Natural killer cell treated with Interleukin-12 subunit alpha and Interleukin-12 subunit beta and Interleukin-15 and Interleukin-18, amount 100 ng/mL, for 72 hours (primary cell): Measurements from ENCODE around the gene TMCC3. TPM values are rescaled to one million over a fixed set of nuclear protein-coding genes. Genes with fewer than 3 reads are reported as not detected.

Experiments used
- ATAC-seq, 2 donors: fragments of 150-1000 bp; cut with Tn5 transposase in 1 of 2; sonication (Bioruptor Pico), chemical (Tn5 transposase) in 1 of 2; 2 replicates each; pipeline ENCODE4 v1.10.0; 2021
- DNase-seq: peaks from one replicate; pipeline ENCODE4 v3.0.0; 2022; ENCODE audit warnings: low spot score
- H3K27ac Mint-ChIP-seq, 2 donors: 1 replicate in 1 of 2; 2 replicates in 1 of 2; pipeline ENCODE4 v1.8.0; 2022; ENCODE audit warnings: mixed read lengths in 2 of 2, mild to moderate bottlenecking in 1 of 2, moderate library complexity in 1 of 2
- H3K27me3 Mint-ChIP-seq, 2 donors: 1 replicate in 1 of 2; 2 replicates in 1 of 2; pipeline ENCODE4 v1.8.0; 2022; ENCODE audit warnings: mixed read lengths in 2 of 2
- H3K36me3 Mint-ChIP-seq: one replicate; pipeline ENCODE4 v1.8.0; 2022; ENCODE audit warnings: mixed read lengths
- H3K4me1 Mint-ChIP-seq, 2 donors: 1 replicate in 1 of 2; 2 replicates in 1 of 2; pipeline ENCODE4 v1.8.0; 2022; ENCODE audit warnings: low read depth in 2 of 2, mixed read lengths in 2 of 2, mild to moderate bottlenecking in 1 of 2
- H3K4me3 Mint-ChIP-seq: one replicate; pipeline ENCODE4 v1.8.0; 2022; ENCODE audit warnings: mixed read lengths
- H3K9me3 Mint-ChIP-seq: 2 replicates; pipeline ENCODE4 v1.8.0; 2022; ENCODE audit warnings: mixed read lengths
- total RNA-seq, 2 donors: library from RNA; stranded (reverse); gene quantifications; one replicate each; pipeline ENCODE4 v1.2.3, GENCODE V29; 2022

TMCC3 gene
- total RNA-seq, 2 donors from 2014 or later, result 1.8 to 3.5 TPM

DNA sequence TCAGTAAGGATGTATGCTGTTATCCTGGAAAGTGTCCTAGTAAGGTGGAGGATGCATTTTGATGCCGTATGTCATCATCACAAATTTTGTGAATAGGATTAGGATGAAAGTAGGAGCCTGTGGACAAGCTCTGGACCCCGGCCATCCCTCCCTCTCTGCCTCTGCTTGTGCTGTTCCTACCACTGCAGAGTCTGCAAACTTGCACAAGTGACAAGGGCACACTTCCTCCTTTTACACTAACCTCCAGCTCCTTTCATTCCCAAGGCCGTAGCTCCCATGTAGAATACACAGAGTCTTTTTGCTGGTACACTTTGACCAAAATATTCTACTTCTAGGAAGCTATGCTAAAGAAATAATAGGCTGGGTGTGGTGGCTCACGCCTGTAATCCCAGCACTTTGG, 13.3 kb upstream of the TMCC3 start:
- H3K27ac Mint-ChIP-seq, result no peak overlapping the region
- no peaks in the 10 kb centered on the region for H3K27me3 Mint-ChIP-seq
- DNase-seq, result no peak
- H3K36me3 Mint-ChIP-seq, result no peaks in the 10 kb centered on the region
- H3K9me3 Mint-ChIP-seq, result no peaks in the 10 kb centered on the region
- ATAC-seq, result no peak
- no peaks in the 10 kb centered on the region for H3K4me1 Mint-ChIP-seq
- no peak overlapping the region for H3K4me3 Mint-ChIP-seq

DNA sequence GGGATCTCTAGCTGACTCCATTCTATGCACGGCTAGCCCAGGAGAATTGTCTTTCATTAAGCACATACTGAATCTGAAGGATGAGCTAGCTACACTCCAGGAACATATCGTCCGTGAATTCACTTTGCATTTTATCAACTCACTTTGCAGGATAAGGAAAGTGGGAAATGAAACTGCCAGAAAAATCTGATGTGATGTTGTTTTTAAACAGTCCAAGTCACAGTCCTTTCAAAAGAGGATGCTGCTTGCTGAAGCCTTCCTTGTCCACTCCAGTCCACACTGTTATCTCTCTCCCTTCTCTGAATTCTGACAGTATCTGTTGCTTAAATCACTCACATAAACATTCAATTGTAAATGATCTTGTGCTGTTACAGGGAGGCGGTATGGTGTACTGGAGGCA, 12.7 kb upstream of the TMCC3 start:
- ATAC-seq, result peak in 1 of 2 donors; percentile 27
- no peak for DNase-seq
- Mint-ChIP-seq H3K9me3 (no peaks in the 10 kb centered on the region), H3K27ac (no peak overlapping the region), H3K4me3 (no peak overlapping the region), H3K27me3 (no peaks in the 10 kb centered on the region), H3K4me1 (no peaks in the 10 kb centered on the region), H3K36me3 (no peaks in the 10 kb centered on the region)

DNA sequence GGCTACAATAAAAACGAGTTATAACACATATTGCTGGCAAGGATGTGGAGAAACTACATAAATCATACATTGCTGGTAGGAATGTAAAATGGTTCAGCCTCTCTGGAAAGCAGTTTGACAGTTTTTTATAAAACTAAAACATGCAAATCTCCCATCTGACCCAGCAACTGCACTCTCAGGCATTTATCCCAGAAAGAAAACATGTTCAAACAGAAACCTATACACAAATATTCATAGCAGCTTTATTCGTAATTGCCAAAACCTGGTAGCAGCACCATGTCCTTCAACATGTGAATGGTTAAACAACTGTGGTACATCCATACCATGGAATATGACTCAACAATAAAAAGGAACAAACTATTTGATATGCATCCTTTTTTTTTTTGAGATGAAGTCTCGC, 10.1 kb upstream of the TMCC3 start:
- Mint-ChIP-seq H3K4me3 (no peak overlapping the region), H3K9me3 (no peaks in the 10 kb centered on the region), H3K36me3 (no peaks in the 10 kb centered on the region), H3K4me1 (no peaks in the 10 kb centered on the region), H3K27ac (no peak overlapping the region), H3K27me3 (no peaks in the 10 kb centered on the region)
- no peak for ATAC-seq
- no peak for DNase-seq

GRCh38 chr12:94659346-94659930, 9.1 kb upstream of the TMCC3 start:
- H3K27ac Mint-ChIP-seq, result no peak overlapping the region
- DNase-seq (no peak), ATAC-seq (no peak)
- no peaks in the 10 kb centered on the region for H3K36me3 Mint-ChIP-seq
- H3K9me3 Mint-ChIP-seq, result no peaks in the 10 kb centered on the region
- no peak overlapping the region for H3K4me3 Mint-ChIP-seq
- no peaks in the 10 kb centered on the region for H3K4me1 Mint-ChIP-seq
- no peaks in the 10 kb centered on the region for H3K27me3 Mint-ChIP-seq

GRCh38 chr12:94658931-94659330, 8.6 kb upstream of the TMCC3 start:
- DNase-seq, result no peak
- Mint-ChIP-seq H3K27me3 (no peaks in the 10 kb centered on the region), H3K9me3 (no peaks in the 10 kb centered on the region), H3K27ac (no peak overlapping the region), H3K4me3 (no peak overlapping the region), H3K4me1 (no peaks in the 10 kb centered on the region), H3K36me3 (no peaks in the 10 kb centered on the region)
- no peak for ATAC-seq

DNA sequence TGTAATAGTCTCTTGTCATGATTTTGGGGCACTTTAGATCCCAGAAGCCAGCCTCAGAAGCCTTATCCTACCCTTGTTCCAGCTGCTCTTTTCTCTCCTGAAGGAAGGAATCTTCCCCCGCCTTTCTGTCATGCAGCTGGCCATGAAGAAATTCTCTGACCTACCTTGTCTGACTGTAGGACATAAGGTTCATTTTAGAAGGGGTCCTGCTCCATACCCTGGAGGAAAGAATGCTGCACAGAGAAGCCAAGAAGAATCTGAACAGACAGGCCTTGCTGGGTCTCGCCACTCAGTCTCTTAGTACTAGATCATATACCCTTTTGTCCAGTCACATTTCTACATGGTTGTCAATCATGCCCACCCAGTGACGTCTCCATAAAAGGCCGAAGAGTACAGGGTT, 6.2 kb upstream of the TMCC3 start:
- Mint-ChIP-seq H3K27ac (no peak overlapping the region), H3K9me3 (no peaks in the 10 kb centered on the region), H3K4me3 (no peak overlapping the region), H3K36me3 (no peaks in the 10 kb centered on the region), H3K27me3 (no peaks in the 10 kb centered on the region), H3K4me1 (peaks cover 0 to 3% of the 10 kb centered on the region in 2 donors)
- DNase-seq (no peak), ATAC-seq (no peak)

DNA sequence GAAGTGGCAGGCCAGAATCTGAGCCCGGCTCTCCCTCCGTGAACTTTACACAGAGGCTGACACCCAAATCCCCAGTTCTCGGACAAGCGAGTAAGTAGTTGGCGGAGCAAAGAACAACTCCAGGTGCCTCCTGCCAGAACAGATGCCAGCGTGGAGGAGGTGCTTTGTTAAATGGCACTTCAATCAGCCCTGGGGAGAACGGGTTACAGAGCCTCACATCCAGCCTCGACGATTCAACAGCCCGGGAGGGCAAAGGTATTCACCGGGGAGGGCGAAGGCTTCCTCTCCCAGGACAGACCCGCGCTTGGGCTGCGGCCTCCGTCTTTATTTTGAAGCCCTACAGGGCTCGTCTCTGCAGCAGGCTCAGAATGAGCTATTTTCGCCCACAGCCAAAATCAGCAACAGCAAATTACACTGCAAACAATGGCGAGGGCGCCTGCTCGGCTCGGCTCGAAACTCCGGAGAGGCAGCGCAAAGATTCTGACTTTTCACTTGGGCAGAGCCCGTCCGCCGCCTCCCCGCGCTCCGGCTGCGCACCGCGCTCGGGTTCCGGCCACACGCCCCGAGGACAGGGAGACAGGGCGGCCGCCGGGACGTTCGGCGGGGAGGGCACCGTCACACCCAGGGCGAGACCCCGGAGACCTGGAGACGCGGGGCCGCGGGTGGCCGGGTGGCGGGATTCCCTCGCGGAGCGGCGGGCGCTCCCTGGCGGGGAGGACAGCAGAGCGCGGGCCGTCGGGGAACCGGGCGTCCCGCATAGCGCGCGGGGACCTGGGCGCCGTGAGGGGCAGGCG, 811 bp downstream of the TMCC3 start:
- no peaks in the 10 kb centered on the region for H3K27me3 Mint-ChIP-seq
- no peaks in the 10 kb centered on the region for H3K9me3 Mint-ChIP-seq
- H3K4me1 Mint-ChIP-seq, result peaks cover 35 to 39% of the 10 kb centered on the region in 2 donors
- DNase-seq (peak; percentile 65), ATAC-seq (peak; percentile 74 to 83)
- H3K36me3 Mint-ChIP-seq, result no peaks in the 10 kb centered on the region
- peak overlapping the region; percentile 9 to 63 for H3K27ac Mint-ChIP-seq
- peak overlapping the region; percentile 80 for H3K4me3 Mint-ChIP-seq

GRCh38 chr12:94648578-94648977, 1.8 kb downstream of the TMCC3 start:
- peak overlapping the region; percentile 9 to 63 for H3K27ac Mint-ChIP-seq

DNA sequence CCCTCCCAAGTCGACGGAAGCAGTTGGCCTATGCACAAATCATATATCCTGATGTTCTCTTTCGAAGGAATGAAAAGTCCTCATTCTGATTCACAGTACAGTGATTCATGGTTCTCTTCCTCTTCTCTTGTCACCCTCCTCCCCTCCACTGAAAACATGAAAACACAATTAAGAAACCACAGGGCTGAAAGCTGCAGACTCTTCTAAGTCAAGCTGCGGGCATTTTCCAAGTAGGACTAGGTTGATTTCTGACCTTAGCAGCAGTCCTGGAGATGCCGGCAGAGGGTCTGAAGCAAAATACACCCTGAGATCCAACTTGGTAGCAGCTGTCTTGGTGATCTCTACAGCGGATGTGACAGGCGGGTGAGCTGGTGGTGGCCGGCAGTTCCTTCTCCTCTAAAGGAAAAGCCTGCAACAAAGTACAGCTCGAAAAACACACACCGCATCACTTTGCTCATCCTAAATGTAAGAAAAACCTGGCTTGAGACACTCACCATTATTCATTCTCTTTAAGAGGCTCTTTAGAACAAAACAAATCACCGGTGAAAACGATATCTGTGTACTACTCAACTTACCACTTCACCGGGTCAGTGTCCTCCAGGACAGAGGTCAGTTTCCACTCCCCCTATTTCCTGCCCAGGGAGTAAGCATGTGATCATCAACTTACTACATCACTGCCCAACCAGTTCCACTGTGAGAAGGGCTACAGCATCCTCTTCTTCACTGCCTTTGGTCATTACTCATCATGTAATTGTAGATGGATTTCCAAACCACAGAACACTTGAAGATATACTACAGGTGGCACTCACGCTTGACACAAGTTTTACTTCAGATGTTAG, 6.0 kb downstream of the TMCC3 start:
- Mint-ChIP-seq H3K4me3 (peak overlapping the region; percentile 54), H3K36me3 (no peaks in the 10 kb centered on the region), H3K27me3 (no peaks in the 10 kb centered on the region), H3K9me3 (no peaks in the 10 kb centered on the region), H3K27ac (peak overlapping the region; percentile 72 to 90), H3K4me1 (peaks cover 64 to 75% of the 10 kb centered on the region in 2 donors)
- ATAC-seq, result peak; percentile 75
- no peak for DNase-seq

More at GRCh38 chr12:94648578-94648977, 1.8 kb downstream of the TMCC3 start:
- Mint-ChIP-seq H3K9me3 (no peaks in the 10 kb centered on the region), H3K4me1 (peaks cover 45 to 49% of the 10 kb centered on the region in 2 donors), H3K4me3 (peak overlapping the region; percentile 80), H3K27me3 (no peaks in the 10 kb centered on the region), H3K36me3 (no peaks in the 10 kb centered on the region)
- no peak for DNase-seq
- ATAC-seq, result no peak

- H3K27me3 Mint-ChIP-seq, result no peaks in the 10 kb centered on the region
- H3K4me1 Mint-ChIP-seq, result peaks cover 57 to 67% of the 10 kb centered on the region in 2 donors
- H3K4me3 Mint-ChIP-seq, result peak overlapping the region; percentile 54
- H3K27ac Mint-ChIP-seq, result peak overlapping the region; percentile 72 to 90
- no peaks in the 10 kb centered on the region for H3K9me3 Mint-ChIP-seq
- ATAC-seq (peak in 1 of 2 donors; percentile 19), DNase-seq (no peak)
- H3K36me3 Mint-ChIP-seq, result no peaks in the 10 kb centered on the region
Measured at GRCh38 chr12:94643606-94644005, 6.8 kb downstream of the TMCC3 start.

GRCh38 chr12:94641283-94641682, 9.1 kb downstream of the TMCC3 start:
- peaks cover 47 to 52% of the 10 kb centered on the region in 2 donors for H3K4me1 Mint-ChIP-seq
- H3K4me3 Mint-ChIP-seq, result peak overlapping the region; percentile 67
- H3K9me3 Mint-ChIP-seq, result no peaks in the 10 kb centered on the region
- H3K27ac Mint-ChIP-seq, result peak overlapping the region; percentile 73 to 79
- no peak for DNase-seq
- no peaks in the 10 kb centered on the region for H3K27me3 Mint-ChIP-seq
- H3K36me3 Mint-ChIP-seq, result no peaks in the 10 kb centered on the region
- ATAC-seq, result no peak

DNA sequence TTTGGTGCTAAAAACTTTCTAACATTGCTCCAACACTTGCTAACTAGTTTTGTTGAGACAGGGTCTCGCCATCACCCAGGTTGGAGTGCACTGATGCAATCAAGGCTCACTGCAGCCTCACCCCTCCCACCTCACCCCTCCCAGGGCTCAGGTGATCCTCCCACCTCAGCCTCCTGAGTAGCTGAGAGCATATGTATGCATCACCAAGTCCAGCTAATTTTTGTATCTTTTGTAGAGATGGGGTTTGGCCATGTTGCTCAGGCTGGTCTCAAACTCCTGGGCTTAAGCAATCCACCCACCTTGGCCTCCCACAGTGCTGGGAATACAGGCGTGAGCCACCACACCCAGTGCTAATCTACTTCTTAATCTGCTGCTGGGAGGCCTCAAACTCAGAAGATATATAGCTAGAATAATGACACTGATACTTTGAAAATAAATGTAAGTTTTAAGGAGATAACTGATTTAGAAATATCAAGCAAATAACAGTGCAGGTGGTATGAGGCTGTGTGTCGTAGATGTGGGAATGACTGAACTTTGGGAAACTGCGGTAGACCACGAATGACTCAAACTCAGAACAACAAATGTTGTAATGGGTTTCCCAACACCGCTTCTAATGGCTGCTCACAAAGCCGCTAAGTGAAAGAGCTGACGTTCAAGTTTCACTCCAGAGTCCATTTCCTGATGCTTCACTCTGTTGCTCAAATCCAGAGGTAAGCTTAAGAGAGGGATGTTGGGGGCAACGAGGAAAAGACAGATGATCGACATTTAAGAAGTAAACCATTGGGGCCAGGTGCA, 10.0 kb downstream of the TMCC3 start:
- peak; percentile 77 to 81 for ATAC-seq
- H3K9me3 Mint-ChIP-seq, result no peaks in the 10 kb centered on the region
- peak overlapping the region; percentile 67 for H3K4me3 Mint-ChIP-seq
- H3K27ac Mint-ChIP-seq, result peak overlapping the region; percentile 73 to 79
- H3K27me3 Mint-ChIP-seq, result no peaks in the 10 kb centered on the region
- H3K4me1 Mint-ChIP-seq, result peaks cover 44 to 48% of the 10 kb centered on the region in 2 donors
- peak; percentile 69 for DNase-seq
- H3K36me3 Mint-ChIP-seq, result no peaks in the 10 kb centered on the region

GRCh38 chr12:94638521-94638920, 11.8 kb downstream of the TMCC3 start:
- ATAC-seq (no peak), DNase-seq (no peak)
- no peak overlapping the region for H3K27ac Mint-ChIP-seq
- no peaks in the 10 kb centered on the region for H3K36me3 Mint-ChIP-seq
- no peaks in the 10 kb centered on the region for H3K27me3 Mint-ChIP-seq
- no peaks in the 10 kb centered on the region for H3K9me3 Mint-ChIP-seq
- no peak overlapping the region for H3K4me3 Mint-ChIP-seq
- peaks cover 29 to 32% of the 10 kb centered on the region in 2 donors for H3K4me1 Mint-ChIP-seq
